PC-3 (cell line): ENCODE measurements around the gene SEPTIN10.

Experiments
- CTCF ChIP-seq: fragments of 300-600 bp; sonication (generic); conservative IDR thresholded peaks from 2 replicates; pipeline ENCODE4 v1.5.1; 2017; ENCODE audit warnings: antibody characterized with exemption, low read depth, mild to moderate bottlenecking, low read length
- EZH2 ChIP-seq: fragments of 300-600 bp; sonication (generic); IDR thresholded peaks from one replicate; pipeline ENCODE4 v1.6.1; 2017; ENCODE audit warnings: antibody characterized with exemption, mild to moderate bottlenecking, low read length; ENCODE audit not compliant: unreplicated experiment
- EZH2phosphoT487 ChIP-seq: fragments of 300-600 bp; sonication (generic); IDR thresholded peaks from 2 replicates; pipeline ENCODE4 v1.6.1; 2018; ENCODE audit warnings: mild to moderate bottlenecking, antibody characterized with exemption, low read length, borderline replicate concordance

GRCh38 chr2:109623923-109624322, 10.2 kb upstream of the SEPTIN10 start:
- no peak for TF ChIP-seq CTCF
- TF ChIP-seq EZH2 = no peak
- TF ChIP-seq EZH2phosphoT487 = no peak
